GM23338 (cell line): ENCODE data around the gene MARVELD3. TPM values are rescaled to one million over a fixed set of nuclear protein-coding genes. Genes with fewer than 3 reads are reported as not detected.

Experiments used
- ATAC-seq: fragments of 200-7000 bp; cut with Tn5 transposase; 3 replicates; pipeline ENCODE4 v1.9.1; 2020
- DNase-seq: peaks from one replicate; pipeline ENCODE4 v3.0.0-alpha.2; 2015; ENCODE audit warnings: low spot score
- H2AFZ ChIP-seq: fragments of 200-600 bp; sonication (generic); 2 replicates; pipeline ENCODE4 v1.8.0; 2016; ENCODE audit warnings: antibody characterized with exemption, mild to moderate bottlenecking, moderate library complexity
- H3F3A ChIP-seq: fragments of 200-600 bp; sonication (generic); replicated peaks from 2 replicates; pipeline ENCODE4 v1.8.0; 2017; ENCODE audit warnings: antibody characterized with exemption, mixed run types, low read depth
- H3K27ac ChIP-seq: fragments of 200-600 bp; sonication (generic); 2 replicates; pipeline ENCODE4 v1.6.1; 2016; ENCODE audit warnings: low read depth
- H3K27me3 ChIP-seq: fragments of 200-600 bp; sonication (generic); 2 replicates; pipeline ENCODE4 v1.8.0; 2016; ENCODE audit warnings: mild to moderate bottlenecking, mixed run types, moderate library complexity; ENCODE audit not compliant: insufficient read depth
- H3K36me3 ChIP-seq: fragments of 200-600 bp; sonication (generic); 2 replicates; pipeline ENCODE4 v1.8.0; 2016; ENCODE audit warnings: mild to moderate bottlenecking; ENCODE audit not compliant: insufficient read depth
- H3K4me1 ChIP-seq: fragments of 200-600 bp; sonication (generic); 2 replicates; pipeline ENCODE4 v1.8.0; 2016; ENCODE audit warnings: mild to moderate bottlenecking, moderate library complexity; ENCODE audit not compliant: insufficient read depth
- H3K4me2 ChIP-seq: fragments of 200-600 bp; sonication (generic); 2 replicates; pipeline ENCODE4 v1.7.1; 2017; ENCODE audit warnings: mixed run types
- H3K4me3 ChIP-seq: fragments of 200-600 bp; sonication (generic); 2 replicates; pipeline ENCODE4 v1.6.1; 2016; ENCODE audit warnings: mixed run types
- H3K79me2 ChIP-seq: fragments of 200-600 bp; sonication (generic); replicated peaks from 2 replicates; pipeline ENCODE4 v1.8.0; 2017; ENCODE audit warnings: mild to moderate bottlenecking; ENCODE audit not compliant: insufficient read depth
- H3K9me2 ChIP-seq: fragments of 200-600 bp; sonication (generic); 2 replicates; pipeline ENCODE4 v1.8.0; 2017; ENCODE audit not compliant: insufficient read depth
- H4K20me1 ChIP-seq: fragments of 200-600 bp; sonication (generic); replicated peaks from 2 replicates; pipeline ENCODE4 v1.8.0; 2017; ENCODE audit warnings: mild to moderate bottlenecking; ENCODE audit not compliant: insufficient read depth
- H3K27ac Mint-ChIP-seq: 2 replicates; pipeline ENCODE4 v1.8.0; 2020; ENCODE audit warnings: inconsistent platforms, mild to moderate bottlenecking, moderate library complexity, mixed read lengths
- H3K27me3 Mint-ChIP-seq: 3 replicates; pipeline ENCODE4 v1.8.0; 2022; ENCODE audit warnings: low read depth, mild to moderate bottlenecking, moderate library complexity, mixed read lengths, inconsistent platforms; ENCODE audit not compliant: insufficient read depth, poor library complexity
- H3K36me3 Mint-ChIP-seq: 3 replicates; pipeline ENCODE4 v1.8.0; 2021; ENCODE audit warnings: low read depth, mild to moderate bottlenecking, inconsistent platforms, moderate library complexity, mixed read lengths
- H3K4me1 Mint-ChIP-seq: 3 replicates; pipeline ENCODE4 v1.8.0; 2020; ENCODE audit warnings: mild to moderate bottlenecking, inconsistent platforms, mixed read lengths
- H3K4me3 Mint-ChIP-seq: 3 replicates; pipeline ENCODE4 v1.8.0; 2021; ENCODE audit warnings: moderate library complexity, mild to moderate bottlenecking, inconsistent platforms, mixed read lengths
- H3K9me3 Mint-ChIP-seq: 3 replicates; pipeline ENCODE4 v1.8.0; 2020; ENCODE audit warnings: moderate library complexity, mild to moderate bottlenecking, inconsistent platforms, mixed read lengths
- POLR2AphosphoS5 ChIP-seq: IDR thresholded peaks from 2 replicates; pipeline ENCODE4 v1.6.1; 2016; ENCODE audit warnings: antibody characterized with exemption, low read depth
- ZNF114 ChIP-seq: fragments of 250-450 bp; sonication (Bioruptor Pico); IDR thresholded peaks from 2 replicates; pipeline ENCODE4 v1.5.0; 2020; ENCODE audit warnings: mild to moderate bottlenecking, moderate library complexity
- polyA plus RNA-seq: library from polyadenylated mRNA; unstranded; fragments of >200 nt; fragmentation: Nextera tagmentation; extraction: Ambion mirVana; gene quantifications from 2 replicates; pipeline ENCODE4 v1.2.1, GENCODE V29; 2016
- total RNA-seq: library from RNA; depleted of rRNA; stranded (reverse); fragments of >200 nt; shearing (Covaris generic); gene quantifications from 2 replicates; pipeline ENCODE4 v1.2.3, GENCODE V29; 2014
- TF ChIP-seq, protein P1 (sequence below): fragments of 250-450 bp; sonication (Bioruptor Pico); IDR thresholded peaks from 2 replicates; pipeline ENCODE4 v1.5.0; 2020; ENCODE audit warnings: mild to moderate bottlenecking, moderate library complexity

MARVELD3 gene
- total and polyA plus RNA-seq, 2 experiments from 2014 or later = 23.4 to 32.7 TPM

DNA sequence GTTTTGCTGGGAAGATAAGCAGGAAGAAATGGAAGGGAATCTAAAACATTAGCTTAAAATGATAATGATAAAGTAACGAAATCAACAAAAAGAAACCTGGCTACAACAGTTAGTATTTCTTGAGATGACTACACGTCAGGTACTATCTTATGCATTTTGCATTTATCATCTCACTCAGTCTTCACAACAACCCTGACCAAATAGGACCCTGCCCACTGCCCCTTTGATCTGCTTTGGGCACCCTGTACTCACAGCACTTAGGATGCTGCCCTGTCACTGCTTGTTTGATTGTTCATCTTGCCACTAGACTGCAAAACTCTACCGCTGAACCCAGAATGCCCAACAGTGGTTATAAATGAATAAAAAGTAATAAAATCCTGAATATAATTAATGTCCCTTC, 45.2 kb downstream of the MARVELD3 start:
- no peak for DNase-seq
- Mint-ChIP-seq H3K4me1 (peaks cover 2% of the 10 kb centered on the region; the same call in 1 of the 3 replicates), H3K36me3 (peaks cover 51% of the 10 kb centered on the region), H3K4me3 (no peak overlapping the region), H3K27me3 (no peaks in the 10 kb centered on the region), H3K9me3 (no peaks in the 10 kb centered on the region), H3K27ac (no peak overlapping the region)
- Histone ChIP-seq H2AFZ (no peak overlapping the region), H3K27me3 (no peaks in the 10 kb centered on the region), H3K4me1 (no peaks in the 10 kb centered on the region), H3F3A (0 out of 2 replicates have a peak, but pooled peaks cover 3% of the 10 kb centered on the region), H3K4me2 (no peak overlapping the region), H3K4me3 (no peak overlapping the region), H3K9me2 (no peaks in the 10 kb centered on the region), H3K27ac (no peak overlapping the region), H4K20me1 (no peaks in the 10 kb centered on the region), H3K79me2 (no peaks in the 10 kb centered on the region), H3K36me3 (peaks cover 36% of the 10 kb centered on the region)
- TF ChIP-seq, protein P1, sequence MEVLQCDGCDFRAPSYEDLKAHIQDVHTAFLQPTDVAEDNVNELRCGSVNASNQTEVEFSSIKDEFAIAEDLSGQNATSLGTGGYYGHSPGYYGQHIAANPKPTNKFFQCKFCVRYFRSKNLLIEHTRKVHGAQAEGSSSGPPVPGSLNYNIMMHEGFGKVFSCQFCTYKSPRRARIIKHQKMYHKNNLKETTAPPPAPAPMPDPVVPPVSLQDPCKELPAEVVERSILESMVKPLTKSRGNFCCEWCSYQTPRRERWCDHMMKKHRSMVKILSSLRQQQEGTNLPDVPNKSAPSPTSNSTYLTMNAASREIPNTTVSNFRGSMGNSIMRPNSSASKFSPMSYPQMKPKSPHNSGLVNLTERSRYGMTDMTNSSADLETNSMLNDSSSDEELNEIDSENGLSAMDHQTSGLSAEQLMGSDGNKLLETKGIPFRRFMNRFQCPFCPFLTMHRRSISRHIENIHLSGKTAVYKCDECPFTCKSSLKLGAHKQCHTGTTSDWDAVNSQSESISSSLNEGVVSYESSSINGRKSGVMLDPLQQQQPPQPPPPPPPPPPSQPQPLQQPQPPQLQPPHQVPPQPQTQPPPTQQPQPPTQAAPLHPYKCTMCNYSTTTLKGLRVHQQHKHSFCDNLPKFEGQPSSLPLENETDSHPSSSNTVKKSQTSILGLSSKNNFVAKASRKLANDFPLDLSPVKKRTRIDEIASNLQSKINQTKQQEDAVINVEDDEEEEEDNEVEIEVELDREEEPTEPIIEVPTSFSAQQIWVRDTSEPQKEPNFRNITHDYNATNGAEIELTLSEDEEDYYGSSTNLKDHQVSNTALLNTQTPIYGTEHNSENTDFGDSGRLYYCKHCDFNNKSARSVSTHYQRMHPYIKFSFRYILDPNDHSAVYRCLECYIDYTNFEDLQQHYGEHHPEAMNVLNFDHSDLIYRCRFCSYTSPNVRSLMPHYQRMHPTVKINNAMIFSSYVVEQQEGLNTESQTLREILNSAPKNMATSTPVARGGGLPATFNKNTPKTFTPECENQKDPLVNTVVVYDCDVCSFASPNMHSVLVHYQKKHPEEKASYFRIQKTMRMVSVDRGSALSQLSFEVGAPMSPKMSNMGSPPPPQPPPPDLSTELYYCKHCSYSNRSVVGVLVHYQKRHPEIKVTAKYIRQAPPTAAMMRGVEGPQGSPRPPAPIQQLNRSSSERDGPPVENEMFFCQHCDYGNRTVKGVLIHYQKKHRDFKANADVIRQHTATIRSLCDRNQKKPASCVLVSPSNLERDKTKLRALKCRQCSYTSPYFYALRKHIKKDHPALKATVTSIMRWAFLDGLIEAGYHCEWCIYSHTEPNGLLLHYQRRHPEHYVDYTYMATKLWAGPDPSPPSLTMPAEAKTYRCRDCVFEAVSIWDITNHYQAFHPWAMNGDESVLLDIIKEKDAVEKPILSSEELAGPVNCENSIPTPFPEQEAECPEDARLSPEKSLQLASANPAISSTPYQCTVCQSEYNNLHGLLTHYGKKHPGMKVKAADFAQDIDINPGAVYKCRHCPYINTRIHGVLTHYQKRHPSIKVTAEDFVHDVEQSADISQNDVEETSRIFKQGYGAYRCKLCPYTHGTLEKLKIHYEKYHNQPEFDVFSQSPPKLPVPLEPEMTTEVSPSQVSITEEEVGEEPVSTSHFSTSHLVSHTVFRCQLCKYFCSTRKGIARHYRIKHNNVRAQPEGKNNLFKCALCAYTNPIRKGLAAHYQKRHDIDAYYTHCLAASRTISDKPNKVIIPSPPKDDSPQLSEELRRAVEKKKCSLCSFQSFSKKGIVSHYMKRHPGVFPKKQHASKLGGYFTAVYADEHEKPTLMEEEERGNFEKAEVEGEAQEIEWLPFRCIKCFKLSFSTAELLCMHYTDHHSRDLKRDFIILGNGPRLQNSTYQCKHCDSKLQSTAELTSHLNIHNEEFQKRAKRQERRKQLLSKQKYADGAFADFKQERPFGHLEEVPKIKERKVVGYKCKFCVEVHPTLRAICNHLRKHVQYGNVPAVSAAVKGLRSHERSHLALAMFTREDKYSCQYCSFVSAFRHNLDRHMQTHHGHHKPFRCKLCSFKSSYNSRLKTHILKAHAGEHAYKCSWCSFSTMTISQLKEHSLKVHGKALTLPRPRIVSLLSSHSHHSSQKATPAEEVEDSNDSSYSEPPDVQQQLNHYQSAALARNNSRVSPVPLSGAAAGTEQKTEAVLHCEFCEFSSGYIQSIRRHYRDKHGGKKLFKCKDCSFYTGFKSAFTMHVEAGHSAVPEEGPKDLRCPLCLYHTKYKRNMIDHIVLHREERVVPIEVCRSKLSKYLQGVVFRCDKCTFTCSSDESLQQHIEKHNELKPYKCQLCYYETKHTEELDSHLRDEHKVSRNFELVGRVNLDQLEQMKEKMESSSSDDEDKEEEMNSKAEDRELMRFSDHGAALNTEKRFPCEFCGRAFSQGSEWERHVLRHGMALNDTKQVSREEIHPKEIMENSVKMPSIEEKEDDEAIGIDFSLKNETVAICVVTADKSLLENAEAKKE (CRISPR knock-in tag) = no peak
- no peak for ATAC-seq

DNA sequence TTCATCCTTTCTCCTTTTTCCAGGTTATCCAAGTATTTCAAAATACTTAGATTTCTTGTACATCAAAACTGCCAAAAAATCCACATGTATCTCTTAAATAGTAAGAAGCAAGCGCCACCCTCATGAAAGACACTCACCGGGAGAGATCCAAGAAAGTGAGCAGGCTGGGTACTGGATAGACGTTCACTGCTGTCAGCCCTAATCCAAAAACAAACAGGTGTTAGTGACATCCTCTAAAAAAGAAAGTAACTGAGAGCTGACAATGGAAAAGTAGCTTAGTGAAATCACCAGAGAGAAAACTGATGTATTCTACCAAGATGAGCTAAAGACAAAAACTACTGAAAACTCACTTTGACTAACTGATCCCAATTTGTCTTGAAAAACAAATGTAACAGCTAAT, 46.1 kb downstream of the MARVELD3 start:
- DNase-seq (no peak), ATAC-seq (no peak)
- no peaks in the 10 kb centered on the region for H4K20me1 ChIP-seq
- no peaks in the 10 kb centered on the region for H3K9me2 ChIP-seq
- H3K9me3 Mint-ChIP-seq = no peaks in the 10 kb centered on the region
- H3K36me3 ChIP-seq = peaks cover 31% of the 10 kb centered on the region
- no peak overlapping the region for H3K4me3 ChIP-seq
- H2AFZ ChIP-seq = no peak overlapping the region
- H3K27ac Mint-ChIP-seq = no peak overlapping the region
- no peaks in the 10 kb centered on the region for H3K79me2 ChIP-seq
- no peaks in the 10 kb centered on the region for H3K27me3 ChIP-seq
- peaks cover 2% of the 10 kb centered on the region; the same call in 1 of the 3 replicates for H3K4me1 Mint-ChIP-seq
- H3K4me2 ChIP-seq = no peak overlapping the region
- H3F3A ChIP-seq = 0 out of 2 replicates have a peak, but pooled peaks cover 3% of the 10 kb centered on the region
- H3K4me1 ChIP-seq = no peaks in the 10 kb centered on the region
- no peaks in the 10 kb centered on the region for H3K27me3 Mint-ChIP-seq
- peak overlapping the region; percentile 21; the same call in 1 of the 2 replicates for H3K27ac ChIP-seq
- no peak overlapping the region for H3K4me3 Mint-ChIP-seq
- H3K36me3 Mint-ChIP-seq = peaks cover 47% of the 10 kb centered on the region
- TF ChIP-seq POLR2AphosphoS5 (no peak), ZNF114 (no peak)
